GM12874 (cell line): ENCODE data around the gene SYNGR2.

Source experiments
- TF ChIP-seq, protein P1 (sequence below): IDR thresholded peaks from 2 replicates; pipeline ENCODE4 v1.5.1; 2011; ENCODE audit warnings: low read depth, mild to moderate bottlenecking, control low read depth, low read length, moderate library complexity; ENCODE audit not compliant: insufficient read depth

The SYNGR2 gene

DNA sequence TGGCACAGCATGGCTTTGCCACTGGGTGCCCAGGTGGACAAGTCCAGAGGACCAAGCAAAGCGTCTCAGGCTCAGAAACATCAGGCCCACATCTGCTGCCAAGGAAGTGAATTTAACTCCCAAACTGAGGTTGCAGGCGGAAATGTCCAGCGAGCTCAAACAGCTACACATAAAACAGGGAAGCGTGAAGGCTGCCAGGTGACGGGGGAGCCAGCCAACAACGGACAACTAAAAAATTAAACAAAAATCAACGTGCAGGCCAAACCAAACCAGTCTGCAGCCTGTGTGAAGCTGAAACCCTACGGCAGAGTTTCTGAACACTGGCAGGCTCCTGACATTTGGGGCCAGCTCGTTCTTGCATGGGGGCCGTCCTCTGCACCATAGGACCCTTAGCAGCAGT, 16.0 kb downstream of the SYNGR2 start:
- TF ChIP-seq, protein P1, sequence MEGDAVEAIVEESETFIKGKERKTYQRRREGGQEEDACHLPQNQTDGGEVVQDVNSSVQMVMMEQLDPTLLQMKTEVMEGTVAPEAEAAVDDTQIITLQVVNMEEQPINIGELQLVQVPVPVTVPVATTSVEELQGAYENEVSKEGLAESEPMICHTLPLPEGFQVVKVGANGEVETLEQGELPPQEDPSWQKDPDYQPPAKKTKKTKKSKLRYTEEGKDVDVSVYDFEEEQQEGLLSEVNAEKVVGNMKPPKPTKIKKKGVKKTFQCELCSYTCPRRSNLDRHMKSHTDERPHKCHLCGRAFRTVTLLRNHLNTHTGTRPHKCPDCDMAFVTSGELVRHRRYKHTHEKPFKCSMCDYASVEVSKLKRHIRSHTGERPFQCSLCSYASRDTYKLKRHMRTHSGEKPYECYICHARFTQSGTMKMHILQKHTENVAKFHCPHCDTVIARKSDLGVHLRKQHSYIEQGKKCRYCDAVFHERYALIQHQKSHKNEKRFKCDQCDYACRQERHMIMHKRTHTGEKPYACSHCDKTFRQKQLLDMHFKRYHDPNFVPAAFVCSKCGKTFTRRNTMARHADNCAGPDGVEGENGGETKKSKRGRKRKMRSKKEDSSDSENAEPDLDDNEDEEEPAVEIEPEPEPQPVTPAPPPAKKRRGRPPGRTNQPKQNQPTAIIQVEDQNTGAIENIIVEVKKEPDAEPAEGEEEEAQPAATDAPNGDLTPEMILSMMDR = no peak

- TF ChIP-seq, protein P1 = no peak
Observed at GRCh38 chr17:78184868-78185267, 16.5 kb downstream of the SYNGR2 start.

GRCh38 chr17:78185981-78186691, 17.8 kb downstream of the SYNGR2 start:
- TF ChIP-seq, protein P1 = no peak

DNA sequence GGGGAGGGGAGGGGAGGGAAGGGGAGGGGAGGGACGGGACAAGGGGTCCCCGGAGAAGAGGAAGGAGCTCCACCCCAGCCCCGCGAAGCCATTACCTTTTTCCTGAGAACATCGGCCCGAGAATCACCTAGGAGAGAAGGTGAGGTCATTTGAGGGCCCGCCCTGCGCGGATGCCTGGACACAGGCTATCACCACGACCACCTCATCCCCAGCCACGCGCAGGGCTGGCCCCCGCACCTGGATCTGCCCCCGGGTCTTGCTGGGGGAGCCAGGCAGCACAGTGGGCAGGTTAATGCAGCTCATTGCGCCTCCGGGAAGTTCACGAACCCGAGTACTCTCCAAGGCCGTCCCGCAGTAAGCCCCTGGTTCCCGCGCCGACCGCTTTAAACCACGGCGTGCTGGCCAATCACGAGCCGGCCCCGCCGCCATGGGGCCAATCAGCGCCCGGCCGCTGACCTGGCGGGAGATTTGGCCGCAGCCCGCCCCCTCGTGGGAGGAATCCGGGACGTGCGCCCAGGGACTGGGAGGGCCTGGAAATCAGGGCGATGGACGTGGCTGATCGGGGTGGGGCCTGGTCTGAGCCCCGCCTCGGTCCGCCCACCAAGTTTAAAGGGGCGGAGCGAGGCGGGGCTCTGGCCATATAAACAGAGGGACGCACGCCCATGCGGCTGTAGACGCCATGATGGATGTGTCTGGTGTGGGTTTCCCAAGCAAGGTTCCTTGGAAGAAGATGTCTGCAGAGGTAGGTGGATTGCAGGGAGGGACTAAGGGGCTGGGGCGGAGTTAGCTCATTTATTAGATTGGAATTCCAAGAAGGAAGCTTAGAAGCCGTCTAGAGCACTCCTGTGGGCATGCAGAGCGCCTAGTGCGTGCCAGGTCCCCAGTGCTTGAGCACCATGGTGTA, 18.6 kb downstream of the SYNGR2 start, which contains the start of the genes AFMID and TK1:
AFMID (plus strand) TSS at position 671 of the 904 bp plus-strand sequence; CDS start at position 680, 9 bp downstream.
TK1 (minus strand) TSS at position 361 of the 904 bp plus-strand sequence; CDS start at position 303, 58 bp downstream.
- TF ChIP-seq, protein P1 = peak; percentile 26; the same call in 1 of the 2 replicates

DNA sequence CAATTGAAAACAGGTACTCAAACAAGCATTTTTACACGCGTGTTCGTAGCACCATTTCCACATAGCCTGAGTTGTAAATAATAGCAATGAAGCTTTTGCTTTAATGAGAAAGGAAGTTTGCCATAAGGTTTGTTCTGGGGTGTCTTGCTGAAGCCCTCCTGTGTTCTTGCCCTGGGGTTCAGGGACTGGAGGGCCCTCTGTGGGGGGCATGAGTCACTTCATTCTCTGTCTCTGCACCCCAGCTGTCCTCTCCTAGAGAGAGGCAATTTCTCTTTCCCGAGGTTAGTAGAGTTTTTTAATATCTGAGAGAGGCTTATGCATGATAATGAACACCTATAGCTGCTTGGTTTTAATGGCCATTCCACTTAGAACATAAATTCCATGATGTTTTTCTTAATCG, 28.3 kb downstream of the SYNGR2 start:
- TF ChIP-seq, protein P1 = no peak

DNA sequence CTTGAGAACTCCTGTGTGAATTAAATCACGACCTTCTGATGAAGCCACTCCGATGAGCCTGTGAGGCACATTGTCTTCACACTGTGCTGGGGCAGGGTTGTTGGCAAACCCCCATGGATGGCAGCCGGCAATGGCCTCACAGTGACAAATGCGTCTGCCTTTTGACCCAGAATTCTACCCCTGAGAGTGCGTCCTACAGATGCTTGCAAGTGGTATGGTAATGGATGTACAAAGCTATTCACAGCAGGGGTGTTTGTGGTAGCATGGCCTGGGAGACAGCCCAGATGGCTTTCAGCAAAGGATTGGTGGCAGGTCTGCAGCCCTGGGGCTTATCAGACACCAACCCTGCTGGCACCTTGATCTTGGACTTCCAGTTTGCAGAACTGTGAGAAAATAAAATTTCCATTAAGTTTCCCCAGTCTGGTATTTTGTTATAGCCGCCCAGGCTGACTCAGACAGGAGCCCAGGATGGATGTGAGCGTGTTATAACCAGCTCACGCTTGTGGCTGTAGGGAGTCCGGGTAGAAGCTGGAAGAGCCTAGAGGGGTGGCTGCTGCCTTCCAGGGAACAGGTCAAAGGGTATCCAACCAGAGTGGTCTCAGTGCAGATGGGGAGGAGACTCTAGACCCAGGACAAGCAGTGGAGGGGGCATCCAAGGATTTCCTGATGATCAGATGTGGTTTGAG, 28.9 kb downstream of the SYNGR2 start:
- TF ChIP-seq, protein P1 = no peak

DNA sequence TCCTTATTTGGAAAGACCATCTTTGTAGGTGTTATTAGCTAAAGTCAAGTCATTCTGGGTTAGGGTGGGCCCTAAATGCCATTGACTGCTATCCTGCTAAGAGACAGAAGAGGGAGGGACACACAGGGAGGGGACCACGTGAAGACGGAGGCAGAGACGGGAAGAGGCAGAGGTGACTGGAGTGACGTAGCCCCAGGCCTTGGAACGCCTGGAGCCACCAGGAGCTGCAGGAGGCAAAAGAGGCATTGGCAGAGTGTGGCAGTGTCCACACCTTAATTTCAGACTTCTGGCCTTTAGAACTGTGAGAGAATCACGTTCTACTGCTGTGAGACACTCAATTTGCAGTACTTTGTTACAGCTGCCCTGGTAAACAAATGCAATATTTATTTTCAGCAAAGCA, 32.1 kb downstream of the SYNGR2 start:
- TF ChIP-seq, protein P1 = no peak
